ENCODE data around the gene CYP2D6.

- TF ChIP-seq CTCF (IDR thresholded peaks at IDR 0.05) (no peak), POLR2A (IDR thresholded peaks at IDR 0.05) (no peak)
These were observed 30.5 kb upstream of the CYP2D6 start for GRCh38 chr22:42160830-42161696.
